ENCODE data around the gene ANXA7.

ANXA7 gene

GRCh38 chr10:73388228-73388627 is 25.6 kb downstream of the ANXA7 start:
- H3K27ac ChIP-seq: no peak overlapping the region
- no peak for TF ChIP-seq ZFX (IDR thresholded peaks at IDR 0.05)

- TF ChIP-seq CTCF (conservative IDR thresholded peaks at IDR 0.05) (no peak), ZFX (IDR thresholded peaks at IDR 0.05) (no peak)
- no peak overlapping the region for H3K27ac ChIP-seq
Observed at GRCh38 chr10:73386583-73386982, 27.3 kb downstream of the ANXA7 start.

GRCh38 chr10:73379064-73379748 is 34.7 kb downstream of the ANXA7 start:
- TF ChIP-seq ZFX (IDR thresholded peaks at IDR 0.05) (no peak), CTCF (conservative IDR thresholded peaks at IDR 0.05) (no peak)
- no peak overlapping the region for H3K27ac ChIP-seq

- TF ChIP-seq CTCF (conservative IDR thresholded peaks at IDR 0.05) (no peak), ZFX (IDR thresholded peaks at IDR 0.05) (no peak)
- no peak overlapping the region for H3K27ac ChIP-seq
Observed at GRCh38 chr10:73376679-73377078, 37.2 kb downstream of the ANXA7 start.

- no peak overlapping the region for H3K27ac ChIP-seq
- no peak for TF ChIP-seq CTCF (conservative IDR thresholded peaks at IDR 0.05)
- TF ChIP-seq ZFX (IDR thresholded peaks at IDR 0.05): no peak
Observed at GRCh38 chr10:73368238-73368637, 45.6 kb downstream of the ANXA7 start.

GRCh38 chr10:73366381-73367298 is 47.2 kb downstream of the ANXA7 start:
- H3K27ac ChIP-seq: no peak overlapping the region
- TF ChIP-seq ZFX (IDR thresholded peaks at IDR 0.05): no peak
- no peak for TF ChIP-seq CTCF (conservative IDR thresholded peaks at IDR 0.05)

GRCh38 chr10:73364964-73365363 is 48.9 kb downstream of the ANXA7 start:
- TF ChIP-seq ZFX (IDR thresholded peaks at IDR 0.05) (no peak), CTCF (conservative IDR thresholded peaks at IDR 0.05) (no peak)
- H3K27ac ChIP-seq: no peak overlapping the region

Data from C4-2B (cell line).